ENCODE results near the gene DRC3.
"Not testable (repeated sequence)": the region's sequence is repeated elsewhere in the genome, so short reads cannot be mapped to it uniquely, and the experiment has no call there.

DRC3 gene

GRCh38 chr17:17972126-17972951, at the start of gene DRC3, which contains the start of gene TOM1L2:
DRC3 (plus strand) TSS chr17:17972862; CDS start chr17:17977599, 4,737 bp downstream.
TOM1L2 (minus strand) TSS chr17:17972400; CDS start chr17:17972313, 87 bp downstream.
- peak; percentile 100 for DNase-seq (ENCODE audit: low spot score)

GRCh38 chr17:17924131-17924856, 48.4 kb upstream of the DRC3 start:
- no peak for DNase-seq (ENCODE audit: low spot score)

GRCh38 chr17:17924857-17925250, 47.8 kb upstream of the DRC3 start:
- DNase-seq (ENCODE audit: low spot score), result no peak

GRCh38 chr17:17926036-17926435, 46.6 kb upstream of the DRC3 start:
- no peak for DNase-seq (ENCODE audit: low spot score)

GRCh38 chr17:17926840-17927449, 45.7 kb upstream of the DRC3 start:
- DNase-seq (ENCODE audit: low spot score), result no peak

GRCh38 chr17:17928398-17929287, 44.0 kb upstream of the DRC3 start:
- DNase-seq (ENCODE audit: low spot score), result no peak

- DNase-seq (ENCODE audit: low spot score), result no peak
Observed at GRCh38 chr17:17929655-17930380, 42.8 kb upstream of the DRC3 start.

GRCh38 chr17:17930674-17931073, 42.0 kb upstream of the DRC3 start:
- DNase-seq (ENCODE audit: low spot score), result no peak

GRCh38 chr17:17931159-17931558, 41.5 kb upstream of the DRC3 start:
- DNase-seq (ENCODE audit: low spot score), result no peak

GRCh38 chr17:17933775-17934174, 38.9 kb upstream of the DRC3 start:
- DNase-seq (ENCODE audit: low spot score), result no peak

GRCh38 chr17:17934214-17934613, 38.4 kb upstream of the DRC3 start:
- DNase-seq (ENCODE audit: low spot score), result no peak

- no peak for DNase-seq (ENCODE audit: low spot score)
Observed at GRCh38 chr17:17934806-17935205, 37.9 kb upstream of the DRC3 start.

GRCh38 chr17:17935321-17936271, 37.1 kb upstream of the DRC3 start:
- DNase-seq (ENCODE audit: low spot score), result no peak

- DNase-seq (ENCODE audit: low spot score), result no peak
Observed at GRCh38 chr17:17937201-17937853, 35.3 kb upstream of the DRC3 start.

- DNase-seq (ENCODE audit: low spot score), result no peak
Observed at GRCh38 chr17:17937958-17938357, 34.7 kb upstream of the DRC3 start.

- DNase-seq (ENCODE audit: low spot score), result no peak
Observed at GRCh38 chr17:17938388-17939107, 34.1 kb upstream of the DRC3 start.

- DNase-seq (ENCODE audit: low spot score), result not testable (repeated sequence)
Observed at GRCh38 chr17:17939941-17940340, 32.7 kb upstream of the DRC3 start.

GRCh38 chr17:17940441-17940911, 32.2 kb upstream of the DRC3 start:
- DNase-seq (ENCODE audit: low spot score), result no peak

- DNase-seq (ENCODE audit: low spot score), result no peak
Observed at GRCh38 chr17:17941015-17941414, 31.6 kb upstream of the DRC3 start.

Measured in CD4-positive, alpha-beta T cell treated with Interleukin-15 for 4 hours (primary cell).